HG03565 (cell line): Measurements from ENCODE around the gene CPN1.
"Not testable (repeated sequence)": the region's sequence is repeated elsewhere in the genome, so short reads cannot be mapped to it uniquely, and the experiment has no call there.

Experiments
- ATAC-seq: cut with Tn5 transposase; IDR thresholded peaks from one replicate; pipeline ENCODE4 v1.9.1; 2021; ENCODE audit warnings: mild to moderate bottlenecking, moderate library complexity; ENCODE audit not compliant: unreplicated experiment

The CPN1 gene

DNA sequence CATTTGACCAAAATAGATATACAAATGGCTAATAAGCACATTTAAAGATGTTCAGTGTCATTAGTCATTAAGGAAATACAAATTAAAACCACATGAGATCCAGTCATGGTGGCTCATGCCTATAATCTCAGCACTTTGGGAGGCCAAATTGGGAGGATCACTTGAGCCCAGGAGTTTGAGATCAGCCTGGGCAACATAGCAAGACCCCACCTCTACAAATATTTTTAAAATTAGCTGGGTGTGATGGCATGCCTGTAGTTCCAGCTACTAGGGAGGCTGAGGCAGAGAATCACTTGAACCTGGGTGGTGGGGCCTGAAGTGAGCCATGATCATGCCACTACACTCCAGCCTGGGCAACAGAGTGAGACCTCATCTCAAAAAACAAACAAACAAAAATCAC is 607 bp upstream of the CPN1 start:
- ATAC-seq, result not testable (repeated sequence)

DNA sequence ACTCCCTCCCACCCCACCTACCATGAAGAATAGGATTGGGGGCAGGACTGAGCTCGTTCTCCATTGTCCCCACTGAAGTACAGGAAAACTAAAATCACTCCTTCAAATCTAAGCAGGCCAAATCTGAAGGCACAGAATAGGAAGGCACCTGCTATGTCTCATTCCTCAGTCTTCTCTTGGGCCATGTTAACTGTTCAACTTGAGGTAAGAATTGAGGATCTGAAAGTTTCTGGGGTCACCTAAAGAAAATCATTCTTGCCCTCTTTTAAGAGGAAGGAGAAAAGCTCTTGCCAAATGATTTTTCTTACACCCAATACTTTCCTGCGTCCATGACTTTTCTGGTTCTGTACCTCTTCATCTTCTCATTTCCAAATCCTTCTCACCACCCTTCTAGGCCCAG is 4.9 kb downstream of the CPN1 start:
- ATAC-seq, result no peak

DNA sequence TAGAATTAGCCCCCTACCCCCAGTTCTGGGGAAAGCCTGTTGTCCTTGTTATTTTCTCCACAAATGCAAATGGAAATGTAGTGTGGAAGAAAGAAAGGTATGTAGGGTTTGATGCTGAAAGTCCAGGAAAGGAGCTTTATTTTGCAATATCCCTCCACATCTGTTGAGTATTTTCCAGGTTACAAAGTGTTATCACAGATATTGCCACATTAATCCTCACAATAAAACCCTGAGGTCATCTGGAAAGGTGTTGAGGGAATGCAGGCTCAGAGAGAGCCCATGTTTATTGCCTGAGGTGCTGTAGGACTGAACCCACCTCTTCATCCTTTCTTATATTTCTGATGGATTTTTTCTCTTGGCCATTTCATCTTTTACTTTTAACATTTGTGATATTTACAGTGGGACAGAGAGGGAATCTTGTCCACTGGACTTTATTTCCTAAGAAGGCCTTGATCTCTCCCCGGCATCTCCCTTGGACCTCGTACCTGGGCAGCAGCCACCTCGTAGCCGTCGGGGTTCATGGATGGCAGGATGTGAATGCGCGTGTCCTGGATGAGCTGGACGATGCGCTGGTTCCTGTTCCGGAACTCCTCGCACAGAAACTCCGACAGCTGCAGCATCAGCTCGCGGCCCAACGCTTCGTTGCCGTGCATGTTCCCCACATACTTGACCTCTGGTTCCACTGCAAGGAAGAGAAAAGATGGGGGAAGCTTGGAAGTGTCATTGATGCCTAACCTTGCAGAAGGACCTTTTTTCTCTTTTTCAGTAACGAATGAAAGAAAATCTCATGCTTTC is 6.0 kb downstream of the CPN1 start:
- ATAC-seq, result no peak

DNA sequence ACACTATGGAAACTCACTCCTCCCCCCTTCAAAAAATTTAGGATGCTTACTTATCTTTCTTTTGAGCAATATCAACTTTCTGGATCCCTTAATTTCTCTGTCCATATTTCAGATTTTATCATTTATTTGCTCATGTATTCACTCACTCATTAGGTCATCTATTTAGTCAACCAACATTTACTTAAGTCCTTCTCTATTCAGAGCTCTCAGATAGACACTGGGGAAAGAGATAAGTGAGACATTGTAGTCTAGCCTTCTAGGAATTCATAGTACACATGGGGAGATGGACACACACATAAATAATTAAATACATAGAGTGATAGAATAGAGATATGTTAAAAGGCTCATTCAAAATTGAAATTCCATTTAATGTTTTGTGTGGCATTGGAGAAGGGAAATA is 9.2 kb downstream of the CPN1 start:
- ATAC-seq, result no peak

DNA sequence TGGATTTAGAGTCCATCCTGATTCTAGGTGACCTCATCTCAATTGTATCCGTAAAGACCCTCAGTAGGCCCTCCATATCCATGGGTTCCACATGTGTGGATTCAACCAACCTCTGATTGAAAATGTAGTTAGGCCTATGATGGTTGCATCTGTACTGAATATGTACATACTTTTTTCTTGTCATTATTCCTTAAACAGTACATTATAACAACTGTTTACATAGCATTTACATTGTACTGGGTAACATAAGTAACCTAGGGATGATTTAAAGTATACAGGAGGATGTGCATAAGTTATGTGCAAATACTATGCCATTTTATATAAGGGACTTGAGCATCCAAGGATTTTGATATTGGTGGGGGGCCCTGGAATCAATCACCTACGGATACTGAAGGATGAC is 10.1 kb downstream of the CPN1 start:
- no peak for ATAC-seq

DNA sequence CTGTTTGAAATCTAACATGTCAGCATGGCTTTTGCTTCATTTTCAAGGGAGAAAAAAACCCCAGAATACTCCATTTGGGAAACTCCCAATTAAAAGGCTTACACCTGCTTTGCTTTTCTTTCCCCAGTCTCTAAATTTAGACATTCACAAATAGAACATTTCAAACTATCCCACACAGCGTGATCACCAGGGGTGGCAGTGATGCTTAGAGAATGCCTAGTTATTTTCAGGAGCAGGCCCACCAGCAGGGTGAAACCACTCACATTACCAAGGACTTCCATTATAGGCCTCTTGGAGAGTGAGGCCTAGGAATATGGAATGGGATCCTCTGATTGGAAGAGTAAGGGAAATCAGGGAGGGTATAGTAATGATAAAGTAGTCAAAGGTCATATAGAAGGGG is 14.2 kb downstream of the CPN1 start:
- ATAC-seq, result no peak

DNA sequence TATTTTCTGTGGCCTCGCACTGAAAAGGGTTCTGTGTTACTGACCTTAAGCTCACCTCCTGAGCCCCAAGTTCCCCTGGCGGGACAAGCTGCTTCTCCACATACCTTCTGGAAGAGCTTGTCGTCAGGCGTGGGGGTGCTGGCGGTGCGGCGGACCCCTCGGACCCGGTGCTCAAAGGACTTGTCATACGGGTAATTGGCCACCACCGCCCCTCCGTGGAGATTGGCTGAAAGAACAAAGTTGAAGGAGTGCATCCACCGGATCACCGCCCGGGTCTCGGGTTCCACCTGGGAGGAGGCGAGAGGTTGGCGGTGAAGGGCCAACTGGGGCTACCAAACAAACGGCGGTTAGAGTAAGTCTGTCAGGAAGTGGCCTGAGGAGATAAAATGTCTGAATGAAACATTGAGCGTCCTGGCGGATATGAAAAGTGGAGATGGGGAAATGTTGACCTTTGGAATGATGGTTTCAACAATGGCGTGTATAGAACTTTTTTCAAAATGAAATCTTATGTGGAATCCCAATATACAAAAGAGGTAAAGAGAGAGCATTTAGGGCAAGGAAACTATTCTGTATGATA is 16.5 kb downstream of the CPN1 start:
- ATAC-seq, result no peak

DNA sequence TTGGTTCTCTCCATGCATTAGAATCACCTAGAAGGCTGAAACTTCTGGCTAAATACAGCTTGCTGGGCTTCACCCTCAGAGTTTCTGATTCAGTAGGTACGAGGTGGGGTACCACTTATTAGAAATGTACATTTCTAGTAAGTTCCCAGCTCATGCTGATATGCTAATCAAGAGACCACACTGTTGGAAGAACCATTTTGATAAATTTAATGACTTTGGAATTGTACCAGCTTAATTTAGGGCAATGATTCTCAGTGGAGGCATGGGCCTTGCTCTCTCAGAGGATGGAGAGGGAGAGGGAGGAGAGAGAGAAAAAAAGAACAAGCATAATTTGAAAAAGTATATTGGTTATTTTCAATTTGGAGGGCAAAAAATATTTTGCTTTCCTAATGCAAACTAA is 20.3 kb downstream of the CPN1 start:
- no peak for ATAC-seq

DNA sequence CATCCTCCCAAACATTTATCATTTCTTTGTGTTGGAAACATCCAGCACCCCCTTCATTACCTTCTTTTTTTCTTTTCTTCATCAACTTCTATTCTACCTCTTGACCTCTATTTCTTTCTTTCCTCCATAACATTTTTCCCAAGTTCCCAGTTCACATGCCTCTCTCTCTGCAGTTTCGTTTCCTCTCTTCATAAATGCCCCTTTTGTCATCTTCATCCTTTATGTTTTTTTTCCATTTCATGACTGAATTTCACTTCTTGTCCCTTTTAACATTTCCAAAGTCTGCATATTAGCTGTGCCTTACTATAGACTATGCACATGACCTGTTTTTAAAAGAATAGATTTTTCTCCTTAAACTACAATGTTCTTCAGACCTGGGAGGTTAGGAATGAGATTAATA is 23.7 kb downstream of the CPN1 start:
- no peak for ATAC-seq

DNA sequence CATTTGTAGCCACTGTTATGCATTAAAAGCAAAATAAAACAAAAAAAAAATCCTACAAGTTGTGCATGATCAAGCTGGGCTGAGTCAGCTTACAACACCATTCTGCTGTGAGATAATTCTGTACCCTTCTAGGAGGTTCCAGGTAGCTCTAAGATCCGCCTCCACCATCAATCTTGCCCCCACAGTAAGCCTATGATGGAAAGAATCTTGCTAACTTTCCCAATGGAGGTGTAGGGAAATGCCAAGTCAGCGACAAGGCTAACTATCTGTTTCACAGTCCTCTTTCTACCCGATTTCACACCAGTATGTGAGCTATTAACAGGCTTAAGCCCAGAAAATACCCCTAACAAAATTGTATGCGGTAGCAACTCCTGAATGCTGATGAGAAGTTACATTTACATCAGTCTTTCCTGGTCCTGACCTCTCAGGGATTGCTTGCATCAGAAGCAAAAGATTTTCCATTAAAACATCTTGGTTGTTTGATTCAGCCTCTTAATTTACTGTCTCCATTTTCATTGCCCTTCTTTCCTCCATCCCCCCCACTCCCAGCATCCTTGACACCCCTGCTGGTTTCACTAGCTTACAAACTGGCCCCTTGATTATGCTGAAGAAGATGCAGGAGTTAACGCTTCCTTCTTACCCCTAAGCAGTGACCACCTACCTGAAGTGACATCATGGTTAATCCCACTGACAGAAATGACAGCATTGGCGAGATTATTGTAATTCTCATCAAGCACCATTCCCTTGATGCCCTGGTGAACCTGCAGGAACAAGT is 27.8 kb downstream of the CPN1 start:
- ATAC-seq, result no peak

DNA sequence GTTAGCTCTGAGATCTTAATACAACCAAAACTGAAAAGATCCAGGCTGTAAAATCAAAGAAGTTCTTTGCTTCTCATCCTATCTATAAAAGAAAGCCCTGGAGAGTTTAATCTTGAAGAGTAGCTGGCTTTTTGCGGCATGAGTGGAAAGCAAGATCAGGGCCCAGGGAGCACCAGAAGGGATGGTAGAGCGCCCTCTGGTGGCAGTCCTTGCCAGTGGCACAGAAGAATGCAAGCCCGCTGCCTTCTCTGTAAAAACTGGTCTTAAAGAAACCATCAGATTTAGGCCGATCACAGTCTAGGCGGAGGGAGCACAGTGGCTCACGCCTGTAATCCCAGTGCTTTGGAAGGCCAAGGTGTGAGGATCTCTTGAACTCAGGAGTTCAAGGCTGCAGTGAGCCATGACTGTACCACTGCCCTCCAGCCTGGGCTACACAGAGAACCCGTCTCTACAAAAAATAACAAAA is 35.6 kb downstream of the CPN1 start:
- ATAC-seq, result no peak

DNA sequence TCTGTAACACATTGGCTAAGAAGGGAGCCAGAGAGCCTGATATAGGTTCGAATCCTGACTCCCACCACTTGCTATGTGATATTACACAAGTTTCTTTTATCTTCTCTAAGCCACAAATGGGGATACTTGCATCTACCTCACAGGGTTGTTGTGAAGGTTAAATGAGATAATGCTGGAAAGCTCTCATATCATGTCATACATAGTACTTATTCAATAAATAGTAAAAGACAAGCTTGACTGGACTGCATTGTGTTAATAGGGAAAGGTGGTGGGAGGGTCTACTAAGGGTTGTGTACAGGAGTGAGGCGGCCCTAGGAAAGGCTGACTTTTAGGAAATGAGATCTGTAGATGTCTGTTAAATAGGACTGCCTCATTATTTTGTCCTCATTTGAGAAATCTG is 36.1 kb downstream of the CPN1 start:
- ATAC-seq, result no peak

DNA sequence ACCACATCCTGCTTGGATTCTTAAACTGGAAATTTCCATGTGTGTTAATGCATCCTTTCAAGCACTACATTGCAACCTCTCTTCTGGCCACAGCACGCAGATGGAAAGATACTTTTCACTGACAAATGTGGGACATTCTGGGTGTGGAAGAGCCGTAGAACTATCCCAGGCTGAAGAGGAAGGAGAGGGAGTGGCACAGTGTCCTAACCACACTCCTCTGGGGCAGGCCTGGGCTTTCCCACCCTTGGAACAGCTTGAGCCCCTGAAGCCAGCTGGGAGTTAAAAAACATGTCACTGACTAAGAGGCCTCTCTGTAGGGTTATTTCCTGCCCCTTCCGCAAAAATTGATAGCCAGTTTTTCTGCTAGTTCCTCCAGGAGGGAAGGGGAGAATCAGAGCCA is 37.9 kb downstream of the CPN1 start:
- no peak for ATAC-seq

DNA sequence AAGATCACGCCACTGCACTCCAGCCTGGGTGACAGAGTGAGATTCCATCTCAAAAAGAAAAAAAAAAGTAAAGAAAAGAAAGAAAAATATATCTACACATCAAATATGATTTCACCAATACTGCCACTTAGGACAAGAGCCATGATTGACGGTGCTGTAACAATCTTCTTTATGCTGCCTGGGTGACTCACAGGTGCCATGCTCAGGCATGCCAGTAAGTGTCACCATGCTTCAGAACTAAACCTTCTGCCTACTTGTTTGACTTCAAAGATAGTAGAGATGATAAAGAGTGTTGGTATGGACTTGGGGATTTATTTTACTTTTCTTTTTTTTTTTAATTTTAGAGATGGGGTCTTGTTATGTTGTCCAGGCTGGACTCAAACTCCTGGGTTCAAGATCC is 38.3 kb downstream of the CPN1 start:
- no peak for ATAC-seq

DNA sequence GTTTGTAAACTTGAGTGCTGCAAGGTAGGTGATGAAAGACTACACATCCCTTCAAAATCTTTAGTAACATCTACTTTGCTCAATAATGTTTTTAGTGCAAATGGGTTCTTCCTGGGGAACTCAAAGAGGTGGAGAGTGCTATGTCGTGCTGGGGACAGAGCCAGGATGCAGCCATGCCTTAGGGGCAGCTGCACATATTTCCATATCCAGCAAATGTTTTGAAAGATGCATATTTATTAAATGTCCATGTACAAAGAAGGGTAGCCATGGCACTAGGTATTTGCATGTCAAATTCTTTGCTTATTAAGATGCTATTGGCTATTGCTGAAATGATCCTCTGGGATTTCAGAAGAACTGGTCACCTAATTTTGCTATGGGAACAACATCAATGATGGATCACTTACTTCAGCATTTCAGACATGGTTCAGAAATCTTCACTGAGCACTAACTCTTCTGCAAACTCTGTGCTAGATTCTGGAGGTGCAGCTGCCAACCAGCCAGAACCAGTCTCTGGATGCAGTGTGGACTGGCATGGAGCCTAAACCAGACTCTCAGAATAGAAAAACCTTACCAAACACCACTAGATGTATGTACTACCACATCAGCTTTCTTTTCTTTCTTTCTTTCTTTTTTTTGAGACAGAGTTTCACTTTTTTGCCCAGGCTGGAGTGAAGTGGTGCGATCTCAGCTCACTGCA is 40.2 kb downstream of the CPN1 start:
- ATAC-seq, result no peak

DNA sequence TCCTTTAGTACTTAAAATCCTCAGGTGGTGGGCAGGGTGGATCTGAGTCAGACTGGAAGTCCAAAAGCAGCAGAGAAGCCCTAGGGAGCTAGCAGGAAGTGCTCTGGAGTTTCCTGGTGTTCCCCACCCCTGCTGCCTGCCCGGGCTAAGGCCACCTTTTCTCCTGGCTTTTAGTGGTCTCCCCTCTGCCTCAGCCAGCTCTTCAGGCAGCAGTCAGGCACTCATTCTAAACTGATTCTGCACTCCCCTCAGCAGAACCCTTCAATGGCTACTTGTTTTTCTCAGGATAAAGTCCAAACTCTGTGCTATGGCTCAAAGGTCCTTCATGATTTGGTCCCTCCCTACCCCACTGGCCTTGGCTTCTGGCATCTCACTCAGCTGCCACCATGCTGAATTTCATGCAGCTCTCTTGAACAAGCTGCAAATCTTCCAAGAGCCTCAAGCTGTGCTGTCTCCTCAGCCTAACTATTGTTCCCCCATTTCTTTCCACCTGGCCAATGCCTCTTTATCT is 43.1 kb downstream of the CPN1 start:
- no peak for ATAC-seq

DNA sequence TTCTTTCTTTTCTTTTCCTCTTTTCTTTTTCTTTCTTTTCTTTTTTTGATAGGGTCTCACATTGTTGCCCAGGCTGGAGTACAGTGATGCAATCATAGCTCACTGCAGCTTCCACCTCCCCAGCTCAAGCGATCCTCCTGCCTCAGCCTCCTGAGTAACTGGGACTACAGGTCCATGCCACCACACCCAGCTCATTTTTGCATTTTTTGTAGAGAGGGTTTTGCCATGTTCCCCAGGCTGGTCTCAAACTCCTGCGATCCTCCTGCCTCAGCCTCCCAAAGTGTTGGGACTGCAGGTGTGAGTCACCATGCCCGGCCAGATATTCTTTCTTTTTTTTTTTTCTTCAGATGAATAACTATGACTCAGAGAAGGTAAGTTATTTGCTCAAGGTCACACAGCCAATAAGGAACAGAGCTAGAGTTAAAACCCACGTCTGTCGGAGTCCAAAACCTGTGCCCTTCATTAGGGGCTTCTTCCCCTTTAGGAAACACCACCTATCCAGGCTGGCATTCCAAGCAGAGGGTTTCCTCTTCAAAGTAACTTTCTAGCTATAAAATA is 43.8 kb downstream of the CPN1 start:
- ATAC-seq, result no peak

DNA sequence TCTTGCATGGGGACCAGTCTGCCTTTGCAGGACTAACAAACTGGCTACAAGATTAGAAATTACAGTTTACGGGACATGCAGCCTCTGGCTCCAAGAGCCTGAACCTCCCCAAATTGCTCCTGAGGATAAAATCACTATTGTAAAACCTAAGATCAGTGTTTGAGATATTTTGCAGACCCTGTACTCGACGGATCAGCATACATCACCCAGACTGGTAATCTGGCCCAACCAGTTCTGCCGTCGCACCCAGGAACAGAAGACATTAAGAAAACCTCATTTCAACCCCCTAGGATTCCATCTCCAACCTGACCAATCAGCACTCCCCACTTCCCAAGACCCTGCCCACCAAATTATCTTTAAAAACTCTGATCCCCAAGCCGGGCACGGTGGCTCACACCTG is 44.8 kb downstream of the CPN1 start:
- ATAC-seq, result no peak

DNA sequence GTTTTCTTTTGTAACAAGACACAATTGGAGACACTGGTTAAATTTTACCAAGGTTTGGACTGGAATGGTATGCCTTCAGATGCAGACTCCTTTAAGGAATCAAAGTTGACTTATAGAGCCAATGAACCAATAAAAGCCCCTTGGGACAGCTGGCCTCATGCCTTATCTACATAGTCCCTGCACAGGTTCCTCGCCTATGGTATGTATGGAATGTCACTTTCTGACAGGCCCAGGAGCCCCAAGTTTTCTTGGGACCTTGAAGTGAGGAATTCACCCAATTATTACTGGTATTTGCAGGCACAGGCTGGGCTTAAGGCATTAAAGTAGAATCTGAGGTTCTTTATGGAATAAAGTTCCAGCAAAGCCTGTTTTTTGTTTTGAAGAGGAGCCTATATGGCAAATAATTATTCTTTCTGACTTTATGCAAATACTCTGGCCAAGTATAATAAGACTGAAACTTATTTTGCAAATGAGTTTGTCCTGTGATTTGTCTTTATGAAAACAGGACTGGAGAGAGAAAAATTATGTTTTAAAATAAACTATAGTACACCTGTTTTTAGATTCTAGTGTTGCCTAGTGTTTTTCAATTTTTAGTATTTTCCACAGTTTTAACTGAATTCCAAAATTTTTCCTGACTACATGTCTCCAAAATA is 47.8 kb downstream of the CPN1 start:
- no peak for ATAC-seq

DNA sequence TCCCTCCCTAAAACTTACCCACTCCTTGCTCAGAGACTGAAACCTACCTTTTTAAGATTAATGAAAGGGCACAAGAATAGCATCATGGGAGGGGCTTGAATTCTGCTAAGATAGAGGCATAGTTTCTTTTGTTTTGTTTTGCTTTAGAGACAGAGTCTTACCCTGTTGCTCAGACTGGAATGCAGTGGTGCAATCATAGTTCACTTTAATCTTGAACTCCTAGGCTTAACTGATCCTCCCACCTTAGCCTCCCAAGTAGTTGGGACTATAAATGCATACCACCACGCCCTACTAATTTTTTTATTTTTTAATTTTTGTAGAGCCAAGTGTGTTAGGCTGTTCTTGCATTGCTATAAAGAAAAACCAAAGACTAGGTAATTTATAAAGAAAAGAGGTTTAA is 54.3 kb downstream of the CPN1 start:
- no peak for ATAC-seq
